CD4-positive, alpha-beta memory T cell (primary cell): ENCODE data around the gene CSNK1G1. TPM values are rescaled to one million over a fixed set of nuclear protein-coding genes. Genes with fewer than 3 reads are reported as not detected.

Experiments
- CTCF ChIA-PET: fragments of 350-600 bp; sonication (Branson Sonifier 250); formaldehyde crosslinking; loops from one replicate; lab custom pipeline; 2021; ENCODE audit warnings: inconsistent platforms; ENCODE audit not compliant: partially characterized antibody; lab: Charles Lee
- POLR2A ChIA-PET: fragments of 350-600 bp; sonication (Branson Sonifier 250); formaldehyde crosslinking; loops from one replicate; lab custom pipeline; 2021; ENCODE audit not compliant: partially characterized antibody; lab: Charles Lee
- DNase-seq, 5 donors: peaks; one replicate each; pipeline versions ENCODE4 v3.0.0 to v3.0.0-alpha.2; 2020 to 2022; ENCODE audit warnings: mixed read lengths in 1 of 5
- H3K27ac ChIP-seq: one replicate; pipeline ENCODE4 v1.7.0; 2013; ENCODE audit warnings: low read depth, low read length
- H3K27me3 ChIP-seq: 2 replicates; pipeline ENCODE4 v1.7.0; 2013; ENCODE audit warnings: mild to moderate bottlenecking, low read length, moderate library complexity; ENCODE audit not compliant: insufficient read depth
- H3K36me3 ChIP-seq: 2 replicates; pipeline ENCODE4 v1.7.0; 2013; ENCODE audit warnings: mild to moderate bottlenecking, low read length, moderate library complexity; ENCODE audit not compliant: insufficient read depth
- H3K4me1 ChIP-seq: 2 replicates; pipeline ENCODE4 v1.7.0; 2013; ENCODE audit warnings: mild to moderate bottlenecking, low read length, moderate library complexity; ENCODE audit not compliant: insufficient read depth
- H3K4me3 ChIP-seq, 2 donors: one replicate each; pipeline ENCODE4 v1.7.0; 2013; ENCODE audit warnings: low read length in 2 of 2, mild to moderate bottlenecking in 1 of 2
- H3K9me3 ChIP-seq, 2 donors: one replicate each; pipeline ENCODE4 v1.7.0; 2013; ENCODE audit warnings: low read length in 2 of 2, control low read depth in 1 of 2; ENCODE audit not compliant: control insufficient read depth in 1 of 2
- H3K27ac Mint-ChIP-seq, 7 donors: one replicate each; pipeline ENCODE4 v1.8.0; 2020 to 2021; ENCODE audit warnings: mixed read lengths in 7 of 7, mild to moderate bottlenecking in 6 of 7, inconsistent platforms in 3 of 7, moderate library complexity in 3 of 7
- H3K27me3 Mint-ChIP-seq, 2 donors: one replicate each; pipeline ENCODE4 v1.8.0; 2020 to 2021; ENCODE audit warnings: mixed read lengths in 2 of 2
- H3K36me3 Mint-ChIP-seq, 2 donors: one replicate each; pipeline ENCODE4 v1.8.0; 2020 to 2021; ENCODE audit warnings: mixed read lengths in 2 of 2, inconsistent platforms in 1 of 2, mild to moderate bottlenecking in 1 of 2
- H3K4me1 Mint-ChIP-seq, 4 donors: one replicate each; pipeline ENCODE4 v1.8.0; 2020 to 2021; ENCODE audit warnings: mixed read lengths in 4 of 4, mild to moderate bottlenecking in 1 of 4
- H3K4me3 Mint-ChIP-seq, 8 donors: one replicate each; pipeline ENCODE4 v1.8.0; 2020 to 2021; ENCODE audit warnings: mixed read lengths in 8 of 8, mild to moderate bottlenecking in 7 of 8, moderate library complexity in 6 of 8, inconsistent platforms in 3 of 8
- H3K9me3 Mint-ChIP-seq, 8 donors: one replicate each; pipeline ENCODE4 v1.8.0; 2020 to 2021; ENCODE audit warnings: mixed read lengths in 8 of 8, mild to moderate bottlenecking in 5 of 8, inconsistent platforms in 3 of 8, moderate library complexity in 1 of 8
- intact Hi-C: fragments of 100-400 bp; cut with micrococcal nuclease; formaldehyde crosslinking; loops from one replicate; pipeline ENCODE4 v1.15.1; 2023
- polyA plus RNA-seq, 2 donors: library from polyadenylated mRNA; unstranded; fragments of 300-500 nt; fragmentation: Illumina TruSeq; gene quantifications; one replicate each; pipeline ENCODE4 v1.2.3, GENCODE V29; 2021
- total RNA-seq, 2 experiments: library from RNA; stranded (reverse); gene quantifications; one replicate each; pipeline ENCODE4 v1.2.3, GENCODE V29; 2021

The CSNK1G1 gene
- total and polyA plus RNA-seq, 4 experiments from 2014 or later, result 6.2 to 27.7 (median 24.1) TPM

DNA sequence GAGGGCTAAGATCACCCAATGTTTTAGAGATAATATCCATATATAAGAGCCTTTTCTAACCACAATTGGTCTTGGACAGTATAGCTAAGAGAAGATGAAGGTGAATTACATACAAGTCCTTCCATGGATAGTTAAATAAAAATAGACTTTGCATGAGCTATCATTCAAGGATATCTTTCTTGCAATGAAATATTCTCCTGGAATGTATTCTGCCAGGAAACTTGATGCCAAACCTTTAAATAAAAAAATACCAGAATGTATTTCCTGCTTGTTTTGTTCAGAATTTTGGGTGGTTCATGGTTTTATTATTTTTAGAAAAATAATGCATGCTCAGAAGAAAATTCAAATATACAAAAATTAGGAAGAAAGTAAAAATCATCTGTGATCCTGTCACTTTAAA lies 104.3 kb downstream of the CSNK1G1 start:
- peak overlapping the region in 1 of 7 donors; percentile 75 for H3K27ac Mint-ChIP-seq
- H3K4me3 Mint-ChIP-seq, result no peak overlapping the region
- POLR2A ChIA-PET, result no interaction called here
- peaks cover 10 to 17% of the 10 kb centered on the region in 2 donors for H3K36me3 Mint-ChIP-seq
- no peaks in the 10 kb centered on the region for H3K27me3 Mint-ChIP-seq
- CTCF ChIA-PET, result interaction anchor here (1.3 kb wide), 1 partner anchor 17 kb away, joined by 3 read pairs; no protein-coding TSS in a partner anchor
- no peaks in the 10 kb centered on the region for H3K9me3 Mint-ChIP-seq
- Histone ChIP-seq H3K36me3 (peaks cover 3% of the 10 kb centered on the region), H3K27me3 (no peaks in the 10 kb centered on the region), H3K4me1 (peaks cover 23% of the 10 kb centered on the region), H3K4me3 (no peak overlapping the region), H3K9me3 (no peaks in the 10 kb centered on the region), H3K27ac (no peak overlapping the region)
- intact Hi-C loops, result no loop called here
- H3K4me1 Mint-ChIP-seq, result peaks cover 18 to 48% (median 26%) of the 10 kb centered on the region in 4 donors
- DNase-seq, result no peak

DNA sequence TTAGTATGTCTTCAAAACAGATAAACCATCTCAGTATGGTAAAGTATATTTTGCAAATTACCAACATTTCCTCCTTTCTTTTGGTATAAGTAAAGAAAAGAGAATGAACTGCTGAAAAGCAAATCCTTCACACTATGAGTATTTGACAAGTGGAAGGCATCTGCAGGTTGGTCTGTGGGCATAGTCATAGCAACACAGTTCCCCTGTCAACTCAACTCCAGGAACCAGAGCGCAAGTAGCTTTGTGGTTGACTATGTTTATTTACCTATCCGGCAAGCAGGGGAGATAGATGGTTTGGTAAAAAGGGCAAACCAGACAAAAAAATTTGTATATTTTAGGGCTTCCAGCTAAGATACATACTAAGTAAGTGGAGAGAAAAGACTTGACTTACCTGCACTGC lies 104.9 kb downstream of the CSNK1G1 start:
- Mint-ChIP-seq H3K27ac (peak overlapping the region in 3 of 7 donors; percentile 53 to 75 (median 60)), H3K4me1 (peaks cover 18 to 46% (median 29%) of the 10 kb centered on the region in 4 donors), H3K36me3 (peaks cover 5 to 14% of the 10 kb centered on the region in 2 donors), H3K27me3 (no peaks in the 10 kb centered on the region), H3K4me3 (peak overlapping the region in 1 of 8 donors; percentile 58), H3K9me3 (no peaks in the 10 kb centered on the region)
- peaks cover 3% of the 10 kb centered on the region for H3K36me3 ChIP-seq
- CTCF ChIA-PET, result interaction anchor here (1.3 kb wide), 1 partner anchor 18 kb away, joined by 3 read pairs; no protein-coding TSS in a partner anchor
- intact Hi-C loops, result no loop called here
- no peak overlapping the region for H3K27ac ChIP-seq
- H3K27me3 ChIP-seq, result no peaks in the 10 kb centered on the region
- no peak overlapping the region for H3K4me3 ChIP-seq
- H3K4me1 ChIP-seq, result peaks cover 24% of the 10 kb centered on the region
- DNase-seq, result peak; percentile 11 to 41 (median 16)
- no peaks in the 10 kb centered on the region for H3K9me3 ChIP-seq
- POLR2A ChIA-PET, result no interaction called here

DNA sequence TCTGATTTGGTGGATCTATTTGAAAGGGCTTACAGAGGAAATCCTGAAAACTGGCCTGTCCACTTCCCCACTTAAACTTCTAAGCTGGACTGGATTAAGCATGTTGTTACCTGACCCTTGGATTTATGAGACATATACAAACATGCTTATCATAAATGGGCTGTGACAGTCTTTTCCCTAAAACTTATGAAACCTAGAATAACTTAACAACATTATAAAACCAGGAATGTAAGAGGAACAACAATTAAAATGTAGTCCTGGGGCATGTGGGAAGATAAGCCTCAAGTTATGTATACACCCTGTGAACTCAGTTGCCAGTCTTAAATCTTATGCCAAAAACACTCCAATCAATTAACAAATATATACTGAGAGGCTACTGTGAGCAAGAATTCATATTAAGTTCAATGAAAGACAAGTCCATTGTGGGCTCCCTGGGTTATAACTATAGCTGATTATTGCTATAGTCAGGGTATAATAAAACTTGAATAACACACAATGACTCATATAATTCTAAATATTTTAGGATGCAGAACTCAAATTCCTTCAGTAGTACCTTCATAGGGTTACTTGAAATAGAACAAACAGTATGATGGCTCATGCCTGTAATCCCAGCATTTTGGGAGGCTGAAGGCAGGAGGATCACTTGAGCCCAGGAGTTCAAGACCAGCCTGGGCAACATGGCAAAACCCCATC lies 105.9 kb downstream of the CSNK1G1 start:
- ChIA-PET CTCF (interaction anchor here (1.3 kb wide), 1 partner anchor 19 kb away, joined by 3 read pairs; no protein-coding TSS in a partner anchor), POLR2A (no interaction called here)
- Histone ChIP-seq H3K9me3 (no peaks in the 10 kb centered on the region), H3K27me3 (no peaks in the 10 kb centered on the region), H3K27ac (no peak overlapping the region), H3K4me3 (no peak overlapping the region), H3K4me1 (peaks cover 24% of the 10 kb centered on the region), H3K36me3 (peaks cover 3% of the 10 kb centered on the region)
- DNase-seq, result no peak
- Mint-ChIP-seq H3K4me1 (peaks cover 19 to 43% (median 31%) of the 10 kb centered on the region in 4 donors), H3K27me3 (no peaks in the 10 kb centered on the region), H3K9me3 (no peaks in the 10 kb centered on the region), H3K36me3 (peaks cover 5 to 16% of the 10 kb centered on the region in 2 donors), H3K27ac (peak overlapping the region in 1 of 7 donors; percentile 60), H3K4me3 (no peak overlapping the region)
- intact Hi-C loops, result no loop called here

DNA sequence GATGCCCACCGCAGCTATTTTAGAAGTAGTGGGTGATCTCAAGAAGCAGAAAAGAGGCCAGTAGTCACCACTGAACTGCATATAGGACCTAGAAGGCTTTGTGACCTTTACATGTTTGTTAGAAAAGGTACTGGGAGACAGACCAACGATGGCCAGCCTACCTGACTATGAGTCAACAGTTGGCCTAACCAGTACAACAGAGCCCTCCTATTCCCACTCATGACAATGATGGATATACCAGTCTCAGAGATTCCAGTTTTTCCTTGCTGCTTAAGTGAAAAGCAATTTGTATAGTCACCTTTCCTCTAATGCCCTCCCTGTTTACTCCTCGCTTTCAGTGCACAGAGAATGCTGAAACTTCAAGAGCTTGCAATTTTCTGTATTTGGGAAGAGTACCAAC lies 106.6 kb downstream of the CSNK1G1 start:
- no peaks in the 10 kb centered on the region for H3K9me3 ChIP-seq
- peak overlapping the region in 4 of 7 donors; percentile 15 to 43 (median 20) for H3K27ac Mint-ChIP-seq
- no peak overlapping the region for H3K4me3 Mint-ChIP-seq
- H3K27me3 Mint-ChIP-seq, result no peaks in the 10 kb centered on the region
- H3K27ac ChIP-seq, result no peak overlapping the region
- ChIA-PET POLR2A (no interaction called here), CTCF (no interaction called here)
- H3K4me3 ChIP-seq, result no peak overlapping the region
- H3K4me1 ChIP-seq, result peaks cover 24% of the 10 kb centered on the region
- DNase-seq, result no peak
- peaks cover 21 to 47% (median 31%) of the 10 kb centered on the region in 4 donors for H3K4me1 Mint-ChIP-seq
- H3K36me3 ChIP-seq, result peaks cover 3% of the 10 kb centered on the region
- H3K36me3 Mint-ChIP-seq, result peaks cover 5 to 16% of the 10 kb centered on the region in 2 donors
- H3K27me3 ChIP-seq, result no peaks in the 10 kb centered on the region
- H3K9me3 Mint-ChIP-seq, result no peaks in the 10 kb centered on the region
- intact Hi-C loops, result no loop called here

DNA sequence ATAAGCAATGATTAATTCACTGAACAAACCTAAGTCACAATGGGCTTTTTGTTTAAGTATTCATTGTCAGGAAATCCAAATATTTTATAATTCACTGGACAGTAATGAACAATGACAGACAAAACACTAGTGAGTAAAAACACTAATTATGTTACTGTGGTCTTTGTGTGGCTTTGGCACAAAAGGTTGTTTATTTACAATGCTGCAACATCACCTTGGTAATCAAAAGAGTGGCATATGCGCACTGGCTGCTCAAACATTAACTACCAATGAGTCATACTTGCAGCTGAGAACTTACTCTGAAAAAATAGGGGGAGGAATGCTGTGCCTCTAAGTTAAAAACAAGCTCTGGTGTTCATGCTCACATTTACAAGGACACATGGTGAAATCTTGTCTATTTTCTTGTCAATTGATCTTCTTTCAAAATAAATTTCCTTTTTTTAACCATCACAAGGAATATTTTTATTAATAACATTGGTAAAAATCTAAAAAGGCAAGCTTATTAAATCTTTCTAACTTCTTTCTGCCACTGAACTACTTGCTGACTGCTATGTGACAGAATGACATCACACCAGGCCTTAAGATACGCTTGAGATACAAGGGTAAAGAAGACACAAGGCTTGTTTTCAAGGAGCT lies 107.9 kb downstream of the CSNK1G1 start:
- peaks cover 3% of the 10 kb centered on the region for H3K36me3 ChIP-seq
- Mint-ChIP-seq H3K27ac (peak overlapping the region in 5 of 7 donors; percentile 5 to 47 (median 25)), H3K4me3 (peak overlapping the region in 1 of 8 donors; percentile 10), H3K4me1 (peaks cover 21 to 47% (median 31%) of the 10 kb centered on the region in 4 donors), H3K36me3 (peaks cover 5 to 16% of the 10 kb centered on the region in 2 donors), H3K27me3 (no peaks in the 10 kb centered on the region), H3K9me3 (no peaks in the 10 kb centered on the region)
- H3K27ac ChIP-seq, result peak overlapping the region; percentile 16
- ChIA-PET POLR2A (no interaction called here), CTCF (no interaction called here)
- H3K4me1 ChIP-seq, result peaks cover 24% of the 10 kb centered on the region
- DNase-seq, result peak; percentile 34 to 62 (median 42)
- no peak overlapping the region for H3K4me3 ChIP-seq
- H3K27me3 ChIP-seq, result no peaks in the 10 kb centered on the region
- no peaks in the 10 kb centered on the region for H3K9me3 ChIP-seq
- intact Hi-C loops, result no loop called here

DNA sequence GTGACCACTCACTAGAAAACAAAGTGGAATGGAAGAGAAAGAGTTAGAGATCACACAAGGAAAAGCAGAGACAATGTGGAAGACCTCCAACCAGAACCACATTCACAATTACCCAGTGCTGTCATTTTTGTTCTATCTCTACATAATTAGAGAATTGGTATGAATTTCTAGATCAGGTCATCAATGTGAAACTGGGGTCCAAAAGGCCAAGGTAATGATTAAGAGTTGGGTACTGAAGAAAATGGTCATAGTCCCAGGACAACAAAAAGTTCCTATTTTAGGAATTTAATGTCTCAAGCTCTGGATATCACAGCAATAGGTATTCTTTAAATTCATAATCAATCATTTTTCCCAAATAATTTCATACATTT lies 108.5 kb downstream of the CSNK1G1 start:
- peaks cover 24% of the 10 kb centered on the region for H3K4me1 ChIP-seq
- no peaks in the 10 kb centered on the region for H3K9me3 ChIP-seq
- H3K27me3 Mint-ChIP-seq, result no peaks in the 10 kb centered on the region
- H3K36me3 Mint-ChIP-seq, result peaks cover 5 to 16% of the 10 kb centered on the region in 2 donors
- no peaks in the 10 kb centered on the region for H3K27me3 ChIP-seq
- H3K27ac Mint-ChIP-seq, result peak overlapping the region in 6 of 7 donors; percentile 2 to 48 (median 6)
- H3K36me3 ChIP-seq, result peaks cover 3% of the 10 kb centered on the region
- intact Hi-C loops, result no loop called here
- no peak for DNase-seq
- peak overlapping the region; percentile 16 for H3K27ac ChIP-seq
- H3K4me3 Mint-ChIP-seq, result no peak overlapping the region
- ChIA-PET POLR2A (no interaction called here), CTCF (no interaction called here)
- peaks cover 21 to 47% (median 31%) of the 10 kb centered on the region in 4 donors for H3K4me1 Mint-ChIP-seq
- no peak overlapping the region for H3K4me3 ChIP-seq
- no peaks in the 10 kb centered on the region for H3K9me3 Mint-ChIP-seq
